Measurements from ENCODE around the gene ADCK1. TPM values are rescaled to one million over a fixed set of nuclear protein-coding genes. Genes with fewer than 3 reads are reported as not detected.
"Not testable (repeated sequence)": the region's sequence is repeated elsewhere in the genome, so short reads cannot be mapped to it uniquely, and the experiment has no call there.

The ADCK1 gene
- 3.9 and 5.4 TPM in 2 replicates for total RNA-seq

GRCh38 chr14:77799863-77800730 is at the start of gene ADCK1:
TSS of gene ADCK1 (plus strand) at chr14:77800109. CDS start at chr14:77818979, 18,870 bp downstream.
- H3K27ac Mint-ChIP-seq: peak within 1 kb of the TSS; percentile 80
- no peaks in the 10 kb centered on the region for H3K36me3 Mint-ChIP-seq (ENCODE audit: low read depth)
- peak within 1 kb of the TSS; percentile 88 for H3K4me3 Mint-ChIP-seq
- H3K27me3 Mint-ChIP-seq (ENCODE audit: insufficient read depth): peaks cover 5% of the 10 kb centered on the region
- intact Hi-C loops (cut with micrococcal nuclease): loop anchor here (1.0 to 5.0 kb wide), 4 partner anchors 39 to 478 kb away; partner anchors contain the start of genes ALKBH1, GSTZ1, POMT2 and SLIRP
- peaks cover 14% of the 10 kb centered on the region for H3K4me1 Mint-ChIP-seq (ENCODE audit: low read depth)
- peak; percentile 81 for DNase-seq (ENCODE audit: low spot score)
- H3K9me3 Mint-ChIP-seq: no peaks in the 10 kb centered on the region

GRCh38 chr14:77752266-77752665 is 47.6 kb upstream of the ADCK1 start:
- Mint-ChIP-seq H3K4me1 (ENCODE audit: low read depth) (peaks cover 26% of the 10 kb centered on the region), H3K9me3 (no peaks in the 10 kb centered on the region), H3K4me3 (no peak overlapping the region), H3K27me3 (ENCODE audit: insufficient read depth) (no peaks in the 10 kb centered on the region), H3K36me3 (ENCODE audit: low read depth) (peaks cover 50% of the 10 kb centered on the region), H3K27ac (no peak overlapping the region)
- intact Hi-C loops (cut with micrococcal nuclease): no loop called here
- no peak for DNase-seq (ENCODE audit: low spot score)

GRCh38 chr14:77752799-77753516 is 47.0 kb upstream of the ADCK1 start:
- no peak for DNase-seq (ENCODE audit: low spot score)
- Mint-ChIP-seq H3K4me3 (no peak overlapping the region), H3K36me3 (ENCODE audit: low read depth) (peaks cover 53% of the 10 kb centered on the region), H3K27me3 (ENCODE audit: insufficient read depth) (no peaks in the 10 kb centered on the region), H3K9me3 (no peaks in the 10 kb centered on the region), H3K4me1 (ENCODE audit: low read depth) (peaks cover 33% of the 10 kb centered on the region), H3K27ac (no peak overlapping the region)
- intact Hi-C loops (cut with micrococcal nuclease): no loop called here

GRCh38 chr14:77760381-77761204 is 39.3 kb upstream of the ADCK1 start, which contains the start of gene SNW1:
TSS of gene SNW1 (minus strand) at chr14:77761156. CDS start at chr14:77761127, 29 bp downstream.
- no peaks in the 10 kb centered on the region for H3K9me3 Mint-ChIP-seq
- H3K4me1 Mint-ChIP-seq (ENCODE audit: low read depth): peaks cover 38% of the 10 kb centered on the region
- DNase-seq (ENCODE audit: low spot score): peak; percentile 91
- H3K27ac Mint-ChIP-seq: peak within 1 kb of the TSS; percentile 97
- peaks cover 20% of the 10 kb centered on the region for H3K36me3 Mint-ChIP-seq (ENCODE audit: low read depth)
- peaks cover 6% of the 10 kb centered on the region for H3K27me3 Mint-ChIP-seq (ENCODE audit: insufficient read depth)
- peak within 1 kb of the TSS; percentile 96 for H3K4me3 Mint-ChIP-seq
- intact Hi-C loops (cut with micrococcal nuclease): loop anchor here (1.0 to 5.0 kb wide), 7 partner anchors 40 to 458 kb away; partner anchors contain the start of genes ADCK1, ALKBH1, GSTZ1 and SAMD15

DNA sequence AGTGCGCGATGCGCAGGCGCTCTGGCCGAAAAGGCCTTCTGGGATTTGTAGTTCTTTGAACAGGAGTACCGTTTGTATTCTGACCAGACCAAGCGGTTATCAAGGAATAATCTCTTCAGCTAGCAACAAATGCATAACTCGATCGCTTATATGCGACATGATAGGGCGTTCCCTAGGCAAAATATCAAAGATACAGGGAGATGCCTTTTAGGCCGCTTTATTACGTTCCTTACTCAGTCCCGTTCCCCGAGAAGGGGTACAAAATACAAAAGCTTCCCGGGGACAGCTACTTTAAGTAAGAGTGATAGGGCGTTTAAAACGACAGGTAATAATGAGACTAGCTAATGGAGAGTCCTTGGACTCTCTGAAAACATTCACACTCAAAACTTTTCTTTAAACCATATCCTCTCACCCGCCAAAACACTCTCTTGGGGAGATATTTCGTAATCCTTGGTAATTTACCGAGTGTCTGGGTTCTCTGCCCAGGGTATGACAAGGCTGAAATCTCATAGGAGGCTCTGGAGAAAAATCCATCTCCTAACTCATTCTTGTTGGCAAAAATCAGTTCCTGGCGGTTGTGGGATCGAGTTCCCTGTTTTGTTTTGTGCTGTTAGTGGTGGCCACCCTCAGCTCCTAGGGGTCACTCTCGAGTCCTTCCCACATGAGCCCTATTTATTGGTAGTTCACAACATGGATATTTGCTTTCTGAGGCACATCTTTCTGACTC is 38.5 kb upstream of the ADCK1 start:
- H3K27ac Mint-ChIP-seq: peak overlapping the region; percentile 97
- no peaks in the 10 kb centered on the region for H3K9me3 Mint-ChIP-seq
- peaks cover 38% of the 10 kb centered on the region for H3K4me1 Mint-ChIP-seq (ENCODE audit: low read depth)
- intact Hi-C loops (cut with micrococcal nuclease): loop anchor here (1.0 to 5.0 kb wide), 7 partner anchors 39 to 459 kb away; partner anchors contain the start of genes ADCK1, ALKBH1, GSTZ1 and SAMD15
- no peak for DNase-seq (ENCODE audit: low spot score)
- H3K36me3 Mint-ChIP-seq (ENCODE audit: low read depth): peaks cover 16% of the 10 kb centered on the region
- peak overlapping the region; percentile 96 for H3K4me3 Mint-ChIP-seq
- H3K27me3 Mint-ChIP-seq (ENCODE audit: insufficient read depth): peaks cover 6% of the 10 kb centered on the region

GRCh38 chr14:77763316-77763715 is 36.6 kb upstream of the ADCK1 start:
- H3K4me1 Mint-ChIP-seq (ENCODE audit: low read depth): peaks cover 27% of the 10 kb centered on the region
- no peak overlapping the region for H3K27ac Mint-ChIP-seq
- no peak for DNase-seq (ENCODE audit: low spot score)
- no peaks in the 10 kb centered on the region for H3K9me3 Mint-ChIP-seq
- H3K4me3 Mint-ChIP-seq: no peak overlapping the region
- H3K36me3 Mint-ChIP-seq (ENCODE audit: low read depth): peaks cover 9% of the 10 kb centered on the region
- intact Hi-C loops (cut with micrococcal nuclease): loop anchor here (5.0 kb wide), 1 partner anchor 461 kb away; no protein-coding TSS in a partner anchor
- peaks cover 6% of the 10 kb centered on the region for H3K27me3 Mint-ChIP-seq (ENCODE audit: insufficient read depth)

- intact Hi-C loops (cut with micrococcal nuclease): loop anchor here (5.0 kb wide), 1 partner anchor 462 kb away; no protein-coding TSS in a partner anchor
- Mint-ChIP-seq H3K9me3 (no peaks in the 10 kb centered on the region), H3K27me3 (ENCODE audit: insufficient read depth) (peaks cover 6% of the 10 kb centered on the region)
These were observed 35.9 kb upstream of the ADCK1 start for GRCh38 chr14:77763978-77764377.

GRCh38 chr14:77768442-77769069 is 31.4 kb upstream of the ADCK1 start:
- DNase-seq (ENCODE audit: low spot score); H3K9me3 Mint-ChIP-seq; intact Hi-C loops (cut with micrococcal nuclease); H3K27ac Mint-ChIP-seq; H3K4me3 Mint-ChIP-seq; H3K4me1 Mint-ChIP-seq (ENCODE audit: low read depth); H3K36me3 Mint-ChIP-seq (ENCODE audit: low read depth); H3K27me3 Mint-ChIP-seq (ENCODE audit: insufficient read depth): not testable (repeated sequence)

More at GRCh38 chr14:77763978-77764377, 35.9 kb upstream of the ADCK1 start:
- peaks cover 3% of the 10 kb centered on the region for H3K36me3 Mint-ChIP-seq (ENCODE audit: low read depth)
- H3K27ac Mint-ChIP-seq: no peak overlapping the region
- peaks cover 20% of the 10 kb centered on the region for H3K4me1 Mint-ChIP-seq (ENCODE audit: low read depth)
- no peak for DNase-seq (ENCODE audit: low spot score)
- no peak overlapping the region for H3K4me3 Mint-ChIP-seq

DNA sequence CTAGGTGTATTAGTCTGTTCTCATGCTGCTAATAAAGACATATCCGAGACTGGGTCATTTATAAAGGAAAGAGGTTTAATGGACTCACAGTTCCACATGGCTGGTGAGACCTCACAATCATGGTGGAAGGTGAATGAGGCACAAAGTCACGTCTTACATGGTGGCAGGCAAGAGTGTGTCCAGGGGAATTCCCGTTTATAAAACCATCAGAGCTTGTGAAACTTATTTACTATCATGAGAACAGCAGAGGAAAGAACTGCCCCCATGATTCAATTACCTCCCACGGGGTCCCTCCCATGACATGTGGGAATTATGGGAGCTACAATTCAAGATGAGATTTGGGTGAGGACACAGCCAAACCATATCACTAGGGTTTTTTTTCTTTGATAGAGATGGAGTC is 25.9 kb upstream of the ADCK1 start:
- H3K4me3 Mint-ChIP-seq; H3K27me3 Mint-ChIP-seq (ENCODE audit: insufficient read depth); H3K27ac Mint-ChIP-seq; DNase-seq (ENCODE audit: low spot score); H3K36me3 Mint-ChIP-seq (ENCODE audit: low read depth); H3K4me1 Mint-ChIP-seq (ENCODE audit: low read depth); H3K9me3 Mint-ChIP-seq; intact Hi-C loops (cut with micrococcal nuclease): not testable (repeated sequence)

GRCh38 chr14:77782202-77782601 is 17.7 kb upstream of the ADCK1 start:
- Mint-ChIP-seq H3K4me1 (ENCODE audit: low read depth) (no peaks in the 10 kb centered on the region), H3K4me3 (no peak overlapping the region), H3K27ac (no peak overlapping the region), H3K36me3 (ENCODE audit: low read depth) (no peaks in the 10 kb centered on the region), H3K27me3 (ENCODE audit: insufficient read depth) (peaks cover 6% of the 10 kb centered on the region), H3K9me3 (no peaks in the 10 kb centered on the region)
- no peak for DNase-seq (ENCODE audit: low spot score)
- intact Hi-C loops (cut with micrococcal nuclease): no loop called here

- Mint-ChIP-seq H3K4me1 (ENCODE audit: low read depth) (no peaks in the 10 kb centered on the region), H3K27ac (no peak overlapping the region), H3K9me3 (no peaks in the 10 kb centered on the region), H3K27me3 (ENCODE audit: insufficient read depth) (peaks cover 8% of the 10 kb centered on the region), H3K36me3 (ENCODE audit: low read depth) (no peaks in the 10 kb centered on the region), H3K4me3 (no peak overlapping the region)
- DNase-seq (ENCODE audit: low spot score): no peak
- intact Hi-C loops (cut with micrococcal nuclease): no loop called here
These were observed 13.8 kb upstream of the ADCK1 start for GRCh38 chr14:77786148-77786547.
